ENCODE results near the gene DGKA. TPM values are rescaled to one million over a fixed set of nuclear protein-coding genes. Genes with fewer than 3 reads are reported as not detected.

Gene DGKA
- total and polyA plus RNA-seq, 2 experiments from 2014 or later, result 16.1 to 24.6 TPM

GRCh38 chr12:55893723-55894122 lies 37.2 kb upstream of the DGKA start:
- Histone ChIP-seq H4K20me1 (replicated peaks; ENCODE audit: insufficient read depth) (no peaks in the 10 kb centered on the region), H3K4me1 (ENCODE audit: insufficient read depth) (no peaks in the 10 kb centered on the region), H3K27me3 (ENCODE audit: insufficient read depth) (no peaks in the 10 kb centered on the region), H3K4me3 (no peak overlapping the region), H2AFZ (no peak overlapping the region), H3K79me2 (replicated peaks; ENCODE audit: insufficient read depth) (no peaks in the 10 kb centered on the region), H3K9me2 (ENCODE audit: insufficient read depth) (no peaks in the 10 kb centered on the region), H3K4me2 (no peak overlapping the region), H3K27ac (ENCODE audit: low read depth) (no peak overlapping the region), H3K36me3 (ENCODE audit: insufficient read depth) (no peaks in the 10 kb centered on the region; the same call in 1 of the 2 replicates), H3F3A (replicated peaks; ENCODE audit: low read depth) (no peaks in the 10 kb centered on the region)
- TF ChIP-seq CREB1 (CRISPR knock-in tag; IDR thresholded peaks at IDR 0.05; ENCODE audit: low read depth), result no peak
- no peak for TF ChIP-seq ZNF114 (CRISPR knock-in tag; IDR thresholded peaks at IDR 0.05)
- no peak for TF ChIP-seq POLR2AphosphoS5 (IDR thresholded peaks at IDR 0.05; ENCODE audit: low read depth)
- TF ChIP-seq CTCF (conservative IDR thresholded peaks at IDR 0.05; ENCODE audit: low read depth in 2 of 2), result no peak
- TF ChIP-seq NANOG (IDR thresholded peaks at IDR 0.05; ENCODE audit: borderline replicate concordance), result no peak
- TF ChIP-seq JUNB (IDR thresholded peaks at IDR 0.05; ENCODE audit: unreplicated experiment), result no peak
- no peak for TF ChIP-seq ETS1 (IDR thresholded peaks at IDR 0.05)
- no peak for TF ChIP-seq ZNF462 (CRISPR knock-in tag; IDR thresholded peaks at IDR 0.05)
- TF ChIP-seq ZNF331 (CRISPR knock-in tag; IDR thresholded peaks at IDR 0.05; ENCODE audit: low read depth), result no peak
- no peak for TF ChIP-seq REST (IDR thresholded peaks at IDR 0.05; ENCODE audit: unreplicated experiment)
- TF ChIP-seq STAT1 (IDR thresholded peaks at IDR 0.05; ENCODE audit: unreplicated experiment), result no peak
- H3K4me3 Mint-ChIP-seq, result no peak overlapping the region
- H3K36me3 Mint-ChIP-seq (ENCODE audit: low read depth), result no peaks in the 10 kb centered on the region
- H3K27me3 Mint-ChIP-seq (ENCODE audit: insufficient read depth, low read depth, poor library complexity), result peaks cover 4% of the 10 kb centered on the region
- ATAC-seq, result no peak
- H3K27ac Mint-ChIP-seq, result no peak overlapping the region
- DNase-seq (ENCODE audit: low spot score), result no peak
- H3K4me1 Mint-ChIP-seq, result no peaks in the 10 kb centered on the region
- H3K9me3 Mint-ChIP-seq, result peaks cover 3% of the 10 kb centered on the region; the same call in 1 of the 3 replicates

Data from GM23338 (cell line).